ENCODE measurements around the gene PCSK1. TPM values are rescaled to one million over a fixed set of nuclear protein-coding genes. Genes with fewer than 3 reads are reported as not detected.

Gene PCSK1
- total and polyA plus RNA-seq, 2 of the 4 experiments (the other 2 are of a cell fraction) = not detected

DNA sequence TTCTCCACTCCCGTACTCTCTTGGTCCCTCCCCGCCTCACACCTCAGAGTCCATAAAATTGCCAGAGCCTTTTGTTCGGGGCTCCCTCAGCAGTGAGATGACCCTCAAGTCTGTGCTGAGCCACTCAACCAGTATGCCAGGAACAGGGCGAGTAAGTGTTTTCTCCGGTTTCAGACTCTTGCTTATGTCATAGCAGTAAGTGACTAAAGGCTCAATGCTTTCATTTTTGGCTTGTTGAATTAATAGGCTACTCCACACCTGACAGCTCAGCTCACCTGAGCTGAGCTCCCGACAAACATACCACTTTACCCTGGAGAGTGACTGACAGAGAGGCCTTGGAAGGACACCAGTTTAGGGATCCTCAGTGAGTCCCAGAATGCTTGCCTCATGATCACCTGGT lies 30.5 kb downstream of the PCSK1 start:
- Histone ChIP-seq H4K20me1 (ENCODE audit: insufficient read depth, low read length) (no peaks in the 10 kb centered on the region), H2BK5ac (ENCODE audit: low read depth, low read length, poor library complexity, severe bottlenecking) (no peak overlapping the region), H3K27me3 (ENCODE audit: control insufficient read depth, insufficient read depth, low read length) (peaks cover 8% of the 10 kb centered on the region), H3K4me3 (ENCODE audit: insufficient read depth, low read depth, low read length) (no peak overlapping the region), H4K5ac (ENCODE audit: low read depth, low read length) (no peak overlapping the region), H3K9me1 (ENCODE audit: insufficient read depth, low read length) (no peaks in the 10 kb centered on the region), H3K4ac (ENCODE audit: low read depth, low read length) (no peak overlapping the region), H2BK20ac (ENCODE audit: low read depth, low read length) (no peak overlapping the region), H3K9ac (ENCODE audit: low read depth, low read length) (no peak overlapping the region), H3K27ac (ENCODE audit: insufficient read depth, low read length) (no peak overlapping the region), H3K79me1 (ENCODE audit: low read depth in 1 of 2, low read length in 2 of 2) (no peaks in the 10 kb centered on the region), H3K14ac (replicated peaks; ENCODE audit: low read depth, low read length) (no peak overlapping the region), H4K8ac (ENCODE audit: low read depth in 2 of 2, low read length in 2 of 2) (no peak overlapping the region), H3K23ac (ENCODE audit: low read depth, low read length) (no peak overlapping the region), H4K91ac (ENCODE audit: insufficient read depth, low read depth, low read length) (no peak overlapping the region), H3K56ac (ENCODE audit: extremely low read depth, insufficient read depth, low read length) (no peak overlapping the region), H3K4me1 (ENCODE audit: control insufficient read depth, insufficient read depth, low read length) (no peaks in the 10 kb centered on the region), H3K36me3 (ENCODE audit: control insufficient read depth, insufficient read depth, low read length) (no peaks in the 10 kb centered on the region), H2AK9ac (replicated peaks; ENCODE audit: low read depth, low read length, poor library complexity) (no peak overlapping the region), H3K9me3 (ENCODE audit: control insufficient read depth, insufficient read depth, low read length) (no peaks in the 10 kb centered on the region), H3K4me2 (ENCODE audit: low read depth, low read length) (no peak overlapping the region), H2BK120ac (ENCODE audit: low read depth, low read length) (no peak overlapping the region), H3K18ac (ENCODE audit: low read depth, low read length) (no peak overlapping the region), H2AFZ (replicated peaks; ENCODE audit: low read length, poor library complexity) (no peak overlapping the region), H2AK5ac (ENCODE audit: low read depth, low read length) (no peak overlapping the region), H2BK15ac (ENCODE audit: low read depth, low read length) (no peak overlapping the region)
- CTCF ChIA-PET = no interaction called here
- intact Hi-C loops (cut with micrococcal nuclease) = no loop called here
- no TSS peak for BruUV-seq (replicated peaks)
- in situ Hi-C loops (cut with MboI; ENCODE audit: low sequenced_read_pairs) = no loop called here
- ATAC-seq (ENCODE audit: low read depth) (no peak), DNase-seq (no peak)
- POLR2A ChIA-PET (ENCODE audit: unreplicated experiment) = no interaction called here
- dilution Hi-C loops (cut with HindIII; ENCODE audit: low sequenced_read_pairs, unreplicated experiment) = no loop called here
- TF ChIP-seq RAD21 (IDR thresholded peaks at IDR 0.05; ENCODE audit: low read length) (no peak), CEBPB (IDR thresholded peaks at IDR 0.05; ENCODE audit: low read depth, low read length) (no peak), BHLHE40 (IDR thresholded peaks at IDR 0.05; ENCODE audit: low read depth, low read length) (no peak)
- TF ChIP-seq, protein P1, sequence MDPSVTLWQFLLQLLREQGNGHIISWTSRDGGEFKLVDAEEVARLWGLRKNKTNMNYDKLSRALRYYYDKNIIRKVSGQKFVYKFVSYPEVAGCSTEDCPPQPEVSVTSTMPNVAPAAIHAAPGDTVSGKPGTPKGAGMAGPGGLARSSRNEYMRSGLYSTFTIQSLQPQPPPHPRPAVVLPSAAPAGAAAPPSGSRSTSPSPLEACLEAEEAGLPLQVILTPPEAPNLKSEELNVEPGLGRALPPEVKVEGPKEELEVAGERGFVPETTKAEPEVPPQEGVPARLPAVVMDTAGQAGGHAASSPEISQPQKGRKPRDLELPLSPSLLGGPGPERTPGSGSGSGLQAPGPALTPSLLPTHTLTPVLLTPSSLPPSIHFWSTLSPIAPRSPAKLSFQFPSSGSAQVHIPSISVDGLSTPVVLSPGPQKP (IDR thresholded peaks at IDR 0.05; ENCODE audit: borderline replicate concordance, low read depth, low read length) = no peak
- TF ChIP-seq, protein P2, sequence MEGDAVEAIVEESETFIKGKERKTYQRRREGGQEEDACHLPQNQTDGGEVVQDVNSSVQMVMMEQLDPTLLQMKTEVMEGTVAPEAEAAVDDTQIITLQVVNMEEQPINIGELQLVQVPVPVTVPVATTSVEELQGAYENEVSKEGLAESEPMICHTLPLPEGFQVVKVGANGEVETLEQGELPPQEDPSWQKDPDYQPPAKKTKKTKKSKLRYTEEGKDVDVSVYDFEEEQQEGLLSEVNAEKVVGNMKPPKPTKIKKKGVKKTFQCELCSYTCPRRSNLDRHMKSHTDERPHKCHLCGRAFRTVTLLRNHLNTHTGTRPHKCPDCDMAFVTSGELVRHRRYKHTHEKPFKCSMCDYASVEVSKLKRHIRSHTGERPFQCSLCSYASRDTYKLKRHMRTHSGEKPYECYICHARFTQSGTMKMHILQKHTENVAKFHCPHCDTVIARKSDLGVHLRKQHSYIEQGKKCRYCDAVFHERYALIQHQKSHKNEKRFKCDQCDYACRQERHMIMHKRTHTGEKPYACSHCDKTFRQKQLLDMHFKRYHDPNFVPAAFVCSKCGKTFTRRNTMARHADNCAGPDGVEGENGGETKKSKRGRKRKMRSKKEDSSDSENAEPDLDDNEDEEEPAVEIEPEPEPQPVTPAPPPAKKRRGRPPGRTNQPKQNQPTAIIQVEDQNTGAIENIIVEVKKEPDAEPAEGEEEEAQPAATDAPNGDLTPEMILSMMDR (conservative IDR thresholded peaks at IDR 0.05; ENCODE audit: low read depth, low read length) = no peak
- no CpG with 5 or more reads among the region's 6 CpGs for whole genome bisulfite sequencing, 2 experiments (ENCODE audit: extremely low coverage in 2 of 2, insufficient read length in 1 of 2)
